Liver (tissue), 2 donors: ENCODE measurements around the gene CDK10.

ENCODE experiments used
- FOXA1 ChIP-seq: IDR thresholded peaks from 2 replicates; pipeline ENCODE4 v1.6.1; 2016; ENCODE audit warnings: antibody characterized with exemption
- YY1 ChIP-seq: IDR thresholded peaks from 2 replicates; pipeline ENCODE4 v1.6.1; 2016; ENCODE audit warnings: antibody characterized with exemption, mild to moderate bottlenecking
- TF ChIP-seq, protein P1 (sequence below): fragments of 150-350 bp; IDR thresholded peaks from 2 replicates; pipeline ENCODE4 v1.5.1; 2017; ENCODE audit warnings: improper control_type of control experiment, low read depth, low read length; ENCODE audit not compliant: missing input control
- donor health status: healthy.

DNA sequence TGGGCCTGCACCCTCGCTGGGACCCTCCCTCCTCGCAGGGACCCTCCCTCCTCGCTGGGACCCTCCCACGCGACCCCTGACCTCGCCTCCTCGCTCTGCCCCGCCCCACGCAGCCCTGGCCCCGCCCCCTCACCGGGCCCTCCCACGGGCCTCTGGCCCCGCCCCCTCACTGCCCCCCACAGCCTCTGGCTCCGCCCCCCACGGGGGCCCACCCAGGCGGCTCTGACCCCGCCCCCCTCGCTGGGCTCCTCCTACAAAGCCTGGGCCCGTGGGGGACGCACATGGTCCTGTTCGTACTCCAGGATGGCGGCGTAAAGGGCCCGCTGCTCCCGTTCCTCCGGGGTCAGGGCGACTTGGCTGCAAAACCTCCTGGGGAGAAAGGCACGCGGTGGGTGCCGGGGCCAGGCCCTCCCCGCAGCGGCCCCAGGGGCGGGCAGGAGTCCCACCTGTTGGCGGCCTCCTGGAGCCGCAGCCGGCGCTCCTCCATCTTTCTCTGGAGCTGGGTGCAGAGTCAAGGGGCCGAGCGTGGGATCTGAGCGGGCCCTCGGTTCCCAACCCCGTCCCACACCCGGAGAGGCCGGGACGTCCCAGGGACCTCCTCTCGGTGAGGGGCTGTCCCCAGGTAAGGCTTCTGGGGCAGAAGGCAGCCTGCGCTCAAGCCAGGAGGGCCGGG lies 25.2 kb downstream of the CDK10 start:
- TF ChIP-seq, protein P1, sequence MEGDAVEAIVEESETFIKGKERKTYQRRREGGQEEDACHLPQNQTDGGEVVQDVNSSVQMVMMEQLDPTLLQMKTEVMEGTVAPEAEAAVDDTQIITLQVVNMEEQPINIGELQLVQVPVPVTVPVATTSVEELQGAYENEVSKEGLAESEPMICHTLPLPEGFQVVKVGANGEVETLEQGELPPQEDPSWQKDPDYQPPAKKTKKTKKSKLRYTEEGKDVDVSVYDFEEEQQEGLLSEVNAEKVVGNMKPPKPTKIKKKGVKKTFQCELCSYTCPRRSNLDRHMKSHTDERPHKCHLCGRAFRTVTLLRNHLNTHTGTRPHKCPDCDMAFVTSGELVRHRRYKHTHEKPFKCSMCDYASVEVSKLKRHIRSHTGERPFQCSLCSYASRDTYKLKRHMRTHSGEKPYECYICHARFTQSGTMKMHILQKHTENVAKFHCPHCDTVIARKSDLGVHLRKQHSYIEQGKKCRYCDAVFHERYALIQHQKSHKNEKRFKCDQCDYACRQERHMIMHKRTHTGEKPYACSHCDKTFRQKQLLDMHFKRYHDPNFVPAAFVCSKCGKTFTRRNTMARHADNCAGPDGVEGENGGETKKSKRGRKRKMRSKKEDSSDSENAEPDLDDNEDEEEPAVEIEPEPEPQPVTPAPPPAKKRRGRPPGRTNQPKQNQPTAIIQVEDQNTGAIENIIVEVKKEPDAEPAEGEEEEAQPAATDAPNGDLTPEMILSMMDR = no peak
- no peak for TF ChIP-seq YY1
- no peak for TF ChIP-seq FOXA1
